ENCODE measurements around the gene ADARB1.

Gene ADARB1

GRCh38 chr21:45258466-45258865 lies 184.1 kb downstream of the ADARB1 start:
- in situ Hi-C loops (cut with MboI; ENCODE audit: low sequenced_read_pairs) = no loop called here

- in situ Hi-C loops (cut with MboI; ENCODE audit: low sequenced_read_pairs) = no loop called here
These were observed 184.9 kb downstream of the ADARB1 start for GRCh38 chr21:45259206-45259840.

GRCh38 chr21:45260191-45260825 lies 185.9 kb downstream of the ADARB1 start:
- in situ Hi-C loops (cut with MboI; ENCODE audit: low sequenced_read_pairs) = no loop called here

GRCh38 chr21:45261093-45261492 lies 186.7 kb downstream of the ADARB1 start:
- in situ Hi-C loops (cut with MboI; ENCODE audit: low sequenced_read_pairs) = no loop called here

- in situ Hi-C loops (cut with MboI; ENCODE audit: low sequenced_read_pairs) = no loop called here
These were observed 187.7 kb downstream of the ADARB1 start for GRCh38 chr21:45262041-45262581.

GRCh38 chr21:45262616-45263015 lies 188.2 kb downstream of the ADARB1 start:
- in situ Hi-C loops (cut with MboI; ENCODE audit: low sequenced_read_pairs) = no loop called here

GRCh38 chr21:45263534-45263933 lies 189.2 kb downstream of the ADARB1 start:
- in situ Hi-C loops (cut with MboI; ENCODE audit: low sequenced_read_pairs) = no loop called here

GRCh38 chr21:45264146-45264911 lies 189.9 kb downstream of the ADARB1 start:
- in situ Hi-C loops (cut with MboI; ENCODE audit: low sequenced_read_pairs) = no loop called here

GRCh38 chr21:45264912-45265515 lies 190.6 kb downstream of the ADARB1 start:
- in situ Hi-C loops (cut with MboI; ENCODE audit: low sequenced_read_pairs) = no loop called here

- in situ Hi-C loops (cut with MboI; ENCODE audit: low sequenced_read_pairs) = no loop called here
These were observed 191.5 kb downstream of the ADARB1 start for GRCh38 chr21:45265721-45266517.

- in situ Hi-C loops (cut with MboI; ENCODE audit: low sequenced_read_pairs) = no loop called here
These were observed 192.4 kb downstream of the ADARB1 start for GRCh38 chr21:45266518-45267389.

GRCh38 chr21:45267390-45267760 lies 193.0 kb downstream of the ADARB1 start:
- in situ Hi-C loops (cut with MboI; ENCODE audit: low sequenced_read_pairs) = no loop called here

- in situ Hi-C loops (cut with MboI; ENCODE audit: low sequenced_read_pairs) = no loop called here
These were observed 195.5 kb downstream of the ADARB1 start for GRCh38 chr21:45269861-45270260.

- in situ Hi-C loops (cut with MboI; ENCODE audit: low sequenced_read_pairs) = no loop called here
These were observed 196.0 kb downstream of the ADARB1 start for GRCh38 chr21:45270306-45270821.

All from HL-60/S4 (cell line).